CD4-positive, alpha-beta T cell (primary cell): ENCODE results near the gene CPTP. TPM values are rescaled to one million over a fixed set of nuclear protein-coding genes. Genes with fewer than 3 reads are reported as not detected.
A peak's percentile ranks its signal among the peaks of the same experiment; 100 is the strongest.

Experiments used
- ATAC-seq: fragments of 200-7000 bp; cut with Tn5 transposase; one replicate; pipeline ENCODE4 v1.10.0; 2022; ENCODE audit warnings: mild to moderate bottlenecking; ENCODE audit not compliant: poor library complexity
- CTCF ChIA-PET: fragments of 350-600 bp; sonication (Branson Sonifier 250); formaldehyde crosslinking; loops from one replicate; lab custom pipeline; 2021; ENCODE audit warnings: antibody characterized with exemption, inconsistent platforms; lab: Charles Lee
- POLR2A ChIA-PET: fragments of 350-600 bp; sonication (Branson Sonifier 250); formaldehyde crosslinking; loops from one replicate; lab custom pipeline; 2021; ENCODE audit warnings: antibody characterized with exemption, inconsistent platforms; lab: Charles Lee
- DNase-seq, 14 experiments: peaks; one replicate each; pipeline ENCODE4 v3.0.0-alpha.2; 2013 to 2020; ENCODE audit warnings: mixed read lengths in 2 of 14
- H3K27ac ChIP-seq, 2 donors: one replicate each; pipeline versions ENCODE4 v1.5.1 to v1.7.0; 2013; ENCODE audit warnings: low read length in 2 of 2, low read depth in 1 of 2, mild to moderate bottlenecking in 1 of 2
- H3K27me3 ChIP-seq, 2 experiments: 1 replicate in 1 of 2; 2 replicates in 1 of 2; pipeline versions ENCODE4 v1.6.1 to v1.7.0; 2013; ENCODE audit warnings: low read length in 2 of 2, control low read depth in 1 of 2, mild to moderate bottlenecking in 1 of 2, moderate library complexity in 1 of 2; ENCODE audit not compliant: insufficient read depth in 2 of 2, control insufficient read depth in 1 of 2
- H3K36me3 ChIP-seq: one replicate; pipeline ENCODE4 v1.6.1; 2013; ENCODE audit warnings: low read length, control low read depth; ENCODE audit not compliant: insufficient read depth
- H3K4me1 ChIP-seq: one replicate; pipeline ENCODE4 v1.6.1; 2013; ENCODE audit warnings: low read length, control low read depth; ENCODE audit not compliant: insufficient read depth
- H3K4me3 ChIP-seq: one replicate; pipeline ENCODE4 v1.5.1; 2013; ENCODE audit warnings: mild to moderate bottlenecking, low read length, moderate library complexity
- H3K9me3 ChIP-seq, 2 experiments: 1 replicate in 1 of 2; 2 replicates in 1 of 2; pipeline versions ENCODE4 v1.6.1 to v1.7.0; 2013; ENCODE audit warnings: low read length in 2 of 2, mild to moderate bottlenecking in 2 of 2, control low read depth in 1 of 2, moderate library complexity in 1 of 2; ENCODE audit not compliant: control insufficient read depth in 1 of 2, insufficient read depth in 1 of 2
- H3K27ac Mint-ChIP-seq: one replicate; pipeline ENCODE4 v1.8.0; 2020; ENCODE audit warnings: mixed read lengths
- H3K27me3 Mint-ChIP-seq: one replicate; pipeline ENCODE4 v1.8.0; 2021; ENCODE audit warnings: mixed read lengths
- H3K36me3 Mint-ChIP-seq: one replicate; pipeline ENCODE4 v1.8.0; 2021; ENCODE audit warnings: low read depth, mixed read lengths
- H3K4me1 Mint-ChIP-seq: one replicate; pipeline ENCODE4 v1.8.0; 2021; ENCODE audit warnings: low read depth, mixed read lengths
- H3K4me3 Mint-ChIP-seq: one replicate; pipeline ENCODE4 v1.8.0; 2020; ENCODE audit warnings: mild to moderate bottlenecking, mixed read lengths
- H3K9me3 Mint-ChIP-seq: one replicate; pipeline ENCODE4 v1.8.0; 2020; ENCODE audit warnings: mixed read lengths
- intact Hi-C, 2 experiments: fragments of 100-400 bp; cut with DNase I in 1 of 2; cut with micrococcal nuclease in 1 of 2; formaldehyde crosslinking; loops; one replicate each; pipeline versions ENCODE4 v1.15.1 to v1.9.0; 2023 to 2025; cut with DNase I, micrococcal nuclease
- total RNA-seq, 174 experiments: library from RNA in 2 of 174; stranded (reverse) in 2 of 174; gene quantifications; one replicate each; pipeline ENCODE4 v1.2.3 and lab custom pipeline; 2021 to 2026
- TF ChIP-seq, protein P1 (sequence below): fragments of 200-600 bp; IDR thresholded peaks from one replicate; pipeline ENCODE4 v1.8.0; 2022; ENCODE audit warnings: antibody characterized with exemption, mild to moderate bottlenecking

Gene CPTP
- total RNA-seq, 2 experiments from 2014 or later: 11.6 to 12.9 TPM

GRCh38 chr1:1374929-1375662 lies 50.5 kb downstream of the CPTP start, which contains the start of gene AURKAIP1:
TSS of gene AURKAIP1 (minus strand) at chr1:1375207. CDS start at chr1:1374756, 451 bp downstream.
- DNase-seq (peak; percentile 88 to 100 (median 93)), ATAC-seq (peak; percentile 66)
- intact Hi-C loops: loop anchor here (1.0 to 10.0 kb wide), 7 partner anchors 24 to 100 kb away; partner anchors contain the start of genes CCNL2 (in 2 of the 2), MRPL20 (in 2 of the 2), PUSL1 (in 2 of the 2) and ACAP3 (in 1 of the 2)
- H3K36me3 ChIP-seq: peaks cover 4% of the 10 kb centered on the region
- H3K4me1 ChIP-seq: peaks cover 54% of the 10 kb centered on the region
- peak within 1 kb of the TSS; percentile 84 for H3K4me3 ChIP-seq
- H3K9me3 ChIP-seq: no peaks in the 10 kb centered on the region
- ChIA-PET POLR2A (interaction anchor here (0.6 to 3.3 kb wide), 26 partner anchors 10 to 789 kb away, joined by 3 to 80 read pairs (median 4); partner anchors contain the start of genes C1orf159, CCNL2, MIB2 and MRPL20), CTCF (interaction anchor here (1.2 to 1.6 kb wide), 3 partner anchors 24 to 253 kb away, joined by 4 to 11 read pairs (median 7); partner anchors contain the start of genes CCNL2 and MRPL20)
- TF ChIP-seq, protein P1, sequence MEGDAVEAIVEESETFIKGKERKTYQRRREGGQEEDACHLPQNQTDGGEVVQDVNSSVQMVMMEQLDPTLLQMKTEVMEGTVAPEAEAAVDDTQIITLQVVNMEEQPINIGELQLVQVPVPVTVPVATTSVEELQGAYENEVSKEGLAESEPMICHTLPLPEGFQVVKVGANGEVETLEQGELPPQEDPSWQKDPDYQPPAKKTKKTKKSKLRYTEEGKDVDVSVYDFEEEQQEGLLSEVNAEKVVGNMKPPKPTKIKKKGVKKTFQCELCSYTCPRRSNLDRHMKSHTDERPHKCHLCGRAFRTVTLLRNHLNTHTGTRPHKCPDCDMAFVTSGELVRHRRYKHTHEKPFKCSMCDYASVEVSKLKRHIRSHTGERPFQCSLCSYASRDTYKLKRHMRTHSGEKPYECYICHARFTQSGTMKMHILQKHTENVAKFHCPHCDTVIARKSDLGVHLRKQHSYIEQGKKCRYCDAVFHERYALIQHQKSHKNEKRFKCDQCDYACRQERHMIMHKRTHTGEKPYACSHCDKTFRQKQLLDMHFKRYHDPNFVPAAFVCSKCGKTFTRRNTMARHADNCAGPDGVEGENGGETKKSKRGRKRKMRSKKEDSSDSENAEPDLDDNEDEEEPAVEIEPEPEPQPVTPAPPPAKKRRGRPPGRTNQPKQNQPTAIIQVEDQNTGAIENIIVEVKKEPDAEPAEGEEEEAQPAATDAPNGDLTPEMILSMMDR: no peak
- Mint-ChIP-seq H3K4me1 (peaks cover 38% of the 10 kb centered on the region), H3K4me3 (peak within 1 kb of the TSS; percentile 99), H3K27me3 (no peaks in the 10 kb centered on the region), H3K9me3 (no peaks in the 10 kb centered on the region), H3K27ac (peak within 1 kb of the TSS; percentile 91), H3K36me3 (peaks cover 10% of the 10 kb centered on the region)
- H3K27me3 ChIP-seq: no peaks in the 10 kb centered on the region
- peak within 1 kb of the TSS; percentile 87 to 89 for H3K27ac ChIP-seq

GRCh38 chr1:1376551-1377226 lies 52.1 kb downstream of the CPTP start:
- DNase-seq: no peak
- CTCF ChIA-PET: no interaction called here
- no peaks in the 10 kb centered on the region for H3K9me3 ChIP-seq
- H3K27me3 ChIP-seq: no peaks in the 10 kb centered on the region
- POLR2A ChIA-PET: interaction anchor here (1.2 to 3.3 kb wide), 4 partner anchors 11 to 337 kb away, joined by 3 to 80 read pairs (median 21); partner anchors contain the start of genes CCNL2 and MRPL20
- no peak overlapping the region for H3K4me3 ChIP-seq
- no peak for ATAC-seq
- Mint-ChIP-seq H3K27me3 (no peaks in the 10 kb centered on the region), H3K27ac (peak overlapping the region; percentile 91), H3K36me3 (peaks cover 10% of the 10 kb centered on the region), H3K9me3 (no peaks in the 10 kb centered on the region), H3K4me3 (peak overlapping the region; percentile 71), H3K4me1 (peaks cover 24% of the 10 kb centered on the region)
- H3K27ac ChIP-seq: no peak overlapping the region
- intact Hi-C loops: loop anchor here in 1 of 2 experiments (10.0 kb wide), 1 partner anchor 72 kb away; the partner anchor contains the start of genes ACAP3 and PUSL1
- H3K36me3 ChIP-seq: peaks cover 5% of the 10 kb centered on the region
- TF ChIP-seq, protein P1: no peak
- peaks cover 40% of the 10 kb centered on the region for H3K4me1 ChIP-seq

- POLR2A ChIA-PET: interaction anchor here (1.5 kb wide), 1 partner anchor 21 kb away, joined by 7 read pairs; the partner anchor contains the start of gene CCNL2
- ATAC-seq (no peak), DNase-seq (no peak)
- no peak overlapping the region for H3K27ac ChIP-seq
- H3K27ac Mint-ChIP-seq: no peak overlapping the region
- CTCF ChIA-PET: no interaction called here
- H3K4me3 ChIP-seq: no peak overlapping the region
- H3K9me3 ChIP-seq: no peaks in the 10 kb centered on the region
- H3K9me3 Mint-ChIP-seq: no peaks in the 10 kb centered on the region
- intact Hi-C loops: loop anchor here in 1 of 2 experiments (10.0 kb wide), 1 partner anchor 73 kb away; the partner anchor contains the start of genes ACAP3 and PUSL1
- no peak overlapping the region for H3K4me3 Mint-ChIP-seq
- peaks cover 30% of the 10 kb centered on the region for H3K4me1 ChIP-seq
- peaks cover 8% of the 10 kb centered on the region for H3K36me3 ChIP-seq
- H3K4me1 Mint-ChIP-seq: peaks cover 19% of the 10 kb centered on the region
- no peaks in the 10 kb centered on the region for H3K27me3 Mint-ChIP-seq
- H3K36me3 Mint-ChIP-seq: peaks cover 10% of the 10 kb centered on the region
- H3K27me3 ChIP-seq: no peaks in the 10 kb centered on the region
- TF ChIP-seq, protein P1: no peak
Measured at GRCh38 chr1:1377540-1378205, 53.1 kb downstream of the CPTP start.
